GM19035 (cell line): Measurements from ENCODE around the gene MX2.
A peak's percentile ranks its signal among the peaks of the same experiment; 100 is the strongest.
"Not testable (repeated sequence)": the region's sequence is repeated elsewhere in the genome, so short reads cannot be mapped to it uniquely, and the experiment has no call there.

ENCODE experiments used
- ATAC-seq: cut with Tn5 transposase; IDR thresholded peaks from one replicate; pipeline ENCODE4 v1.9.1; 2021; ENCODE audit not compliant: unreplicated experiment

MX2 gene

DNA sequence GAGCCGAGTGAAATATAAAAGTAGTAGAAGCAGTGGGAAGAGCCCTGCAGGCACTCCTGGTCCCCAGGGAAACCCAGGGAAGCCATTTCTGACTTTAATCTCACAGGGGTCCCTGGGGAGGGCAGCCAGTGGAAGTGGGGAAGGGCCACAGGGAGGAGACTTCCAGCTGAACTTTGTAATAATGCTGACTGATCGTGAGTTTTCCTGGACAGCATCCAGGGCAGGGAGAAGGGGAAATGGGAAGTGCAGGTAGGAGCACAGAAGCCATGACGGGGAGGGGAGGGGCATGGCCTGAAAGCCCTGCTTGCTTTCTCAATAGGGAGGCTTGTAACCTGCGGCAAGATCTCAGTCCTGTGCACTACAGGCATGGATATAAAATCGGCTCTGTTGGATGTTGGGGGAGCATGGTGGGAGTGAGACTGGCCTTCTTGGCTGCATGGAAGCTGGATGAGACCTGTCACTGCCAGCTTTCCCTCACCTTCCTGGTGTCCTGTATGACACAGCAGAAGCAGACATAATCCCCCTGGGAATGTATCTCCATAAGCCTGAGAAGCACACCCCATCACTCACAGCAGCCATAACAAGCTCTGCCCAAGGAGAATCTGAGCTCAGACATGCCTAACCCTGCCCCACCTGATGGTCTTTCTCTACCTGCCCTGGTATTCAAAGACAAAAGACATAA is 49.1 kb downstream of the MX2 start:
- ATAC-seq, result no peak

DNA sequence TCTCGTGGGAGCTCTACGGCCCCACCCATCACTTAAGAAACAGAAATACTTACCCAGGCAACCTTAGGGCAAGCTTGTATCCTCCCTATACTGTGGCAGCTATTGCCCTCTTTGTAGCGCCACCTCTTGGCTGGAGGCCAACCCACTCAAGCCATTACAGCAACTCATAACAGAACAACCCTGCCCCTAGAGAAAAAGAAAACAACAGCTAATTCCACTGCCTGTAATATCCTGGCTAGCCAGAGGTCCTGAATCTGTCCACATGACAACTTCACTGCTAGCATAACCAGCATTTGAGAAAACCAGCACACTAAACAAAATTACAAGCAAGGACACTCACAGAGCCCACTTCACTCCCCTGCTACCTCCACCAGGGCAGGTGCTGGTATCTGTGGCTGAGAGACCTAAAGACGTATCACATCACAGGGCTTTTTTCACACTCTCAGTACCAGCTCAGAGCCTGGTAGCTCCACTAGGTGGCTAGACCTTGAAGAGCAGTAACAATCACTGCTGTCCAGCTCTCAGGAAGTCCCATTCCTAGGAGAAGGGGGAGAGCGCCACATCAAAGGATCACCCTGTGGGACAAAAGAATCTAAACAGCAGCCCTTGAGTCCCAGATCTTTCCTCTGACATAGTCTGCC is 49.7 kb downstream of the MX2 start:
- no peak for ATAC-seq

DNA sequence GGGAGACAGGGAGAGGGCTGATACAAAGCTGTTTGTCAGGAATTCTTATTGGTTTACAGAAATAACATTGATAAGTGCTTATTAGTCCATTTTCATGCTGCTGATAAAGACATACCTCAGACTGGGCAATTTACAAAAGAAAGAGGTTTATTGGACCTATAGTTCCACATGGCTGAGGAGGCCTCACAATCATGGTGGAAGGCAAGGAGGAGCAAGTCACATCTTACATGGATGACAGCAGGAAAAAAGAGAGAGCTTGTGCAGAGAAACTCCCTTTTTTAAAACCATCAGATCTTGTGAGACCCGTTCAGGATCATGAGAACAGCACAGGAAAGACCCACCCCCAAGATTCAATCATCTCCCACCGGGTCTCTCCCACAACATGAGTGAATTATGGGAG is 55.7 kb downstream of the MX2 start:
- not testable (repeated sequence) for ATAC-seq

DNA sequence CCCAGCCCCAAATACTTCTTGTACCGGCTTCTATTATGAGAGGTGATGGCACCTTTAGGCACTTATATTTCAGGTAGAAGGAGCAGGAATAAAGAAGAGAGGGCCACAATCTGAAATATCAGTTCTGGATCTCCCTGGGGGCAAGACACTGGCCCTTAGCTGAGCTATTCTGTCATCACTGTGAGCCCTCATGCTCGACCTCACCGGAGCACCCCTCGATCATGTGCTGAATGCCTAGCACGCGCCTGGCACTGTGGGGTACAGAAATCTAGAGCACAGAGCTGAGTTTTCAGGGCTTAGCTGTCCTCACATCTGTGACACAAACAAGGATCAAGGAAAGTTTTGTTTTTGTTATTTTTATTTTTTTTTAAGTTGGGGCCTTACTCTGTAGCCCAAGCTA is 56.6 kb downstream of the MX2 start:
- ATAC-seq, result no peak

DNA sequence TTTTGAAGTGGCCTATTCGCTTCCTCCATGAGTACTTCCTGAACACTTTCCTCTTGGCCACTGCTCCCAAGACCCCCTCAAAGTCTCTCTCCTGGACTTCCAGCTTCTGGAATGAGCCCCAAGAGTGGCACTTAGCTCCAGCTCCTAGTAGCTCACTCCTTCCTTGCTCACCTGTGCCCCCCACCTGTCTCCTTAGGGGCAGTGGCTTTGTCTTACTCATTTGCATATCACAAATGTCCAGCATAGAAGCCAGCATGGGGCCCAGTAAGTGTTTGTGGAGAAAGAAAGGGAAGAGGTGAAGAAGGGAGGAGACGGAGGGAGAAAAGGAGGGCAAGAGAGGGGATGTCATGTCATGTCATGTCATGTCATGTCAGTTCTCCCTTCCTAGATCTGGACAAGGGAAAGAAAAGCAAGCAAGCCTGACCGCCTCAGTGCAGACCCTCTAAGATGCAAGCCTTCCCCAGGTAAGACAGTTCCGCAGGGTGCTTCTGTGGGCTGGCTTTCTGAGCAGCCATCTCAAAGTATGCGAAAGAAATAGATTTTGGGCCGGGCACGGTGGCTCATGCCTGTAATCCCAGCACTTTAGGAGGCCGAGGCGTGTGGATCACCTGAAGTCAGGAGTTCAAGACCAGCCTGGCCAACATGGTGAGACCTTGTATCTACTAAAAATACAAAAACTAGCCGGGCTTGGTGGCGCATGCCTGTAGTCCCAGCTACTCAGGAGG is 57.3 kb downstream of the MX2 start:
- no peak for ATAC-seq

DNA sequence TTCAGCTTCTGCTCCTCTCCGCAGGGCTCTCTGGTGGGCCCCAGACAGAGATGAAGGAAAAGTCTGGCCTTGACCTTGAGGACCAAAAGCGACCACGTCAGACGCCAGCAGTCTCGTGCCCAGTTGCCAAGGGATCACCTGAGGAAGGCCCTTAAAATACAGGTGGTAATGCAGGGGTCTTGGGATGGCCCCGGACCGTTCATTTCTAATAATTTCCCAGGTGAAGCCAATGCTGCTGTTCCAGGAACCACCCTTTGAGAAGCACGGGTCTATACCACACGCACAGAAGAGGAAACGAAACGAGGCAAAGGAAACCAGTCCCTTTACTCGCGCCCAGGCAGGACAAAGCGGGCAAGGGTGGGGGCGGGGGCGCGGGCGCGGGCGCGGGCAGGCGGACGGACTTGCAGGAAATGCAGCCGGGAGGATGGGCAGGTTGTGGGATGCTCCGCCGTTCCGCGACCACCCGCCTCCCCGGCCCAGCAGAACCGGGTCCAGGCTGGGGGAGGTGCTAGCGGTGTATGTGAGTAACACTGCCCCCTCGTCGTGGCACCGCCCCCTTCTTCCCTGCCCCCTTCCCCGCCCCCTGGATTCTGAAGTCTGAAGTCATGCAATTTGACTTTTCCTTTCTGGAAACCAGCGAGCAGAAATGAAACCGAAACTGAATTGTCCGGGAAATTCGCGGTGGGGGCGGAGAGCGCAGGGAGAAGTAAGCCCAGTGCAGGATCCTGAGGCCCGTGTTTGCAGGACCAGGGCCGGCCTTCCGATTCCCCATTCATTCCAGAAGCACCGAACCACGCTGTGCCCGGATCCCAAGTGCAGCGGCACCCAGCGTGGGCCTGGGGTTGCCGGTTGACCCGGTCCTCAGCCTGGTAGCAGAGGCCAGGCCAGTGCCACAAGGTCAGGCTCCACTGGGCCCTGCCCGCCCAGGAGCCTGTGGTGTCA is 58.4 kb downstream of the MX2 start:
- peak; percentile 80 for ATAC-seq

DNA sequence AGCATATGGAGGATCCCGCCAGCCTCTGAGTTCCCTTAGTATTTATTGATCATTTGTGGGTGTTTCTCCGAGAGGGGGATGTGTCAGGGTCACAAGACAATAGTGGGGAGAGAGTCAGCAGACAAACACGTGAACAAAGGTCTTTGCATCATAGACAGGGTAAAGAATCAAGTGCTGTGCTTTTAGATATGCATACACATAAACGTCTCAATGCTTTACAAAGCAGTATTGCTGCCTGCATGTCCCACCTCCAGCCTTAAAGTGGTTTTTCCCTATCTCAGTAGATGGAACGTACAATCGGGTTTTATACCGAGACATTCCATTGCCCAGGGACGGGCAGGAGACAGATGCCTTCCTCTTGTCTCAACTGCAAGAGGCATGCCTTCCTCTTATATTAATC is 59.2 kb downstream of the MX2 start:
- ATAC-seq, result not testable (repeated sequence)

DNA sequence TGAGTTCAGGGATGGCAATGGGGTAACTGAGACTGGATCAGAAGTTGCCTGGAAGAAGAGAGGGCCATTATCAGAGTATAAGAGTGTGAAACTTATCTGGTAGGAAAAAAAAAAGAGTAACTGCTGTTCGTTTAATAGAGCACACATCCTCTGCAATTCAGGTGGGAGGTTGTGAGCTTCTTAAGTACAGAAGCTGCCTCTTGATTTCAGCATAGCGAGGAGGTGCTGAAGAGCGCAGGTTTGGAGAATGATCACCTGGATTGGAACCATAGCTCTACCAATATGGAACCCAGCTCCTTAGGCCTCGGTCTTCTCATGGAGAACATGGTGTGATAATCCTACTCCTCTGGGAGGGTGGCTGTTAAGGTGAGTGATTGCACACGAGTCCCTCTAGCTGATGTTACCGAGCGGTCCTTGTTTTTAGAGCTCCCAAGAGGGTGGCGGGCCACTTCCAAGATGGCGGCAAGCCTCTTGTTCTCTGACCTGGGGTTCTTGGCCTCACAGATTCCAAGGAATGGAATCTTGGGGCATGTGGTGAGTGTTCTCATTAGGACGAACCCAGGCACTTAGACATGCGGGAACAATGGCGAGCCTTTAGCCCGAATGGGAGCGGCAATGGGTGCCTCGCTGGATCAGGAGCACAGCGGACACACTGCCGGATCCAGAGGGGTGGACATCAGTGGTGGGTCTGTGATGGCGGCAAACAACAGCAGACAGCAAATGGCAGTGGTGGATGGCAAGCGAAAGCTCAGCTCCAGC is 60.9 kb downstream of the MX2 start:
- no peak for ATAC-seq

DNA sequence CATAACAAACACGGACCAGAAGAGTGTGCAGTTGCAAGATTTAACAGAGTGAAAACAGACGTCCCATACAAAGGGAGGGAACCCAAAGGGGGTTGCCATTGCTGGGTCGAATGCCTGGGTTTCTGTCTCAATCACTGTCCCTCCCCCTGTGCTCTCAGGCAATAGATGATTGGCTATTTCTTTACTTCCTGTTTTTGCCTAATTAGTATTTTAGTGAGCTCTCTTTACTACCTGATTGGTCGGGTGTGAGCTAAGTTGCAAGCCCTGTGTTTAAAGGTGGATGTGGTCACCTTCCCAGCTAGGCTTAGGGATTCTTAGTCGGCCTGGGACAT is 61.4 kb downstream of the MX2 start:
- not testable (repeated sequence) for ATAC-seq

DNA sequence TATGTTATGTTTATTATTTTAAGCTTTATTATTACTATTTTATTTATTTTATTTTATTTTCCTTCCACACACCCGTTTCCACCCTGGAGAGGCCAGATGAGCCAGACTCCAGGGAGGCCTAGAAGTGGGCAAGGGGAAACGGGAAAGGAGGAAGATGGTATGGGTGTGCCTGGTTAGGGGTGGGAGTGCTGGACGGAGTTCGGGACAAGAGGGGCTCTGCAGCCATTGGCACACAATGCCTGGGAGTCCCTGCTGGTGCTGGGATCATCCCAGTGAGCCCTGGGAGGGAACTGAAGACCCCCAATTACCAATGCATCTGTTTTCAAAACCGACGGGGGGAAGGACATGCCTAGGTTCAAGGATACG is 63.7 kb downstream of the MX2 start:
- no peak for ATAC-seq

DNA sequence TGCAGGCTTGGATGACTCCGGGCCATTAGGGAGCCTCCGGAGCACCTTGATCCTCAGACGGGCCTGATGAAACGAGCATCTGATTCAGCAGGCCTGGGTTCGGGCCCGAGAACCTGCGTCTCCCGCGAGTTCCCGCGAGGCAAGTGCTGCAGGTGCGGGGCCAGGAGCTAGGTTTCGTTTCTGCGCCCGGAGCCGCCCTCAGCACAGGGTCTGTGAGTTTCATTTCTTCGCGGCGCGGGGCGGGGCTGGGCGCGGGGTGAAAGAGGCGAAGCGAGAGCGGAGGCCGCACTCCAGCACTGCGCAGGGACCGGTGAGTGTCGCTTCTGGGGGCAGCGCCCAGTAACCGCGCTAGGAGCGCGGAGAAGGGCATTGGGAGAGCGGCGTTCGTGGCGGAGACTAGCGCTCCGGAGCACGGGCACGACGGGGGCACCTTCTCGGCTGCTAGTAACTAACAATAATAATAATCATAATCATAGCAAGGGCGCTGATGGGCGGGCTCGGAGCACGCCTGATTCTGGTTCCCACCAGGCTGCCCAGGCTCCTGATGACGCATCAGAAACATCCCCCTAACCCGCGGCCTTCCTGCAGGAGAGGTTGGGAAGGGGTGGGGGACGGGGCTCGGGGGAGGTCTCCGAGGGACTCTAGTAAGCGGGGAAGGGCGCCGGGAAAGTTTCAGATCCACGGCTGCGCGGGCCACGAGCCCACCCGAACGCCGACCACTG is 64.3 kb downstream of the MX2 start, which contains the start of gene MX1:
Gene MX1, plus strand, starts transcription at position 286 of the 722 bp plus-strand sequence. CDS start 5,832 bp downstream, outside the sequence.
- peak; percentile 90 for ATAC-seq

DNA sequence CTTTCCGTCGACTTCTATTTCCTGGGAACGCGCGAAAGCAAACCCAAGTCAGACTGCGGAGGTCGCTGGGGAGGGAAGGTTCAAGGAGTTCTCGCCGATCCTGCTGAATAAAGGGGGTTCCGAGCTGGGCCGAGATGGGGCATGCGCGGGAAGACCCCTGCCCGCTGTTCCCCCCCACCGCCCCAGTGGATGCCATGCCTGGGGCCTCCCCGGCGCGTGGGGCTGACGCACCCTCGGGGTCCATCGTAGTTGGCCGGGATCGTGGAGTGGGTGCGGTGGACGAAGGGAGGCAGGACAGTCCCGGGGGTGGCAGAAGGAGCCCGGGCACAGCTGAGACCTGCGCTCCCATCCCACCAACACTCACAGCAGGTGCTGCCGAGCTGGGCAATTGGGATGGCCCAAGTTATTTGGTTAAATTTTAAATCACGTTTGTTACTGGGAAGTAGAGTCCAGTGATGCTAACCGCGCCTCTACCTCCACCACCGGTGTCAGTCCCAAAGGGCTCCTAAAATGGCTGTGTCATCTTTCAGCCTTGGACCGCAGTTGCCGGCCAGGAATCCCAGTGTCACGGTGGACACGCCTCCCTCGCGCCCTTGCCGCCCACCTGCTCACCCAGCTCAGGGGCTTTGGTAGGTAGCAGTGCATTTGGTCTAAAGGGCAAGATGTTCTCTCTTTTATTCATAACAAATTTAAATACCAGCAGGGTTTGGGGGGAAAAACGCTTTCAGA is 65.0 kb downstream of the MX2 start:
- peak; percentile 9 for ATAC-seq

DNA sequence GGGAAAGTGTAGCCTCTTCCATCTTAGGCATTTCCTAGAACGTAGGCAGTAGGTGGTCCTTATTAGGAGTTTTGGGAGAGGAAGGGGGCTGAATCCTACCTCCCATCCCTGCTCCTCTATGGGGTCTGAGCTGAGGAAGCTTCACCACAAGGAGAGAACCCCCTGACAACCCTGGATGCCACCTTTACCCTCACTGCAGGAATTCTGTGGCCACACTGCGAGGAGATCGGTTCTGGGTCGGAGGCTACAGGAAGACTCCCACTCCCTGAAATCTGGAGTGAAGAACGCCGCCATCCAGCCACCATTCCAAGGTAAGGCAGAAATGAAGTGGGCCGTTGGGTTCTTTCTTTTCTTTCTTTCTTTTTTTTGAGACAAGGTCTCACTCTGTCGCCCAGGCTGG is 65.7 kb downstream of the MX2 start:
- ATAC-seq, result no peak

DNA sequence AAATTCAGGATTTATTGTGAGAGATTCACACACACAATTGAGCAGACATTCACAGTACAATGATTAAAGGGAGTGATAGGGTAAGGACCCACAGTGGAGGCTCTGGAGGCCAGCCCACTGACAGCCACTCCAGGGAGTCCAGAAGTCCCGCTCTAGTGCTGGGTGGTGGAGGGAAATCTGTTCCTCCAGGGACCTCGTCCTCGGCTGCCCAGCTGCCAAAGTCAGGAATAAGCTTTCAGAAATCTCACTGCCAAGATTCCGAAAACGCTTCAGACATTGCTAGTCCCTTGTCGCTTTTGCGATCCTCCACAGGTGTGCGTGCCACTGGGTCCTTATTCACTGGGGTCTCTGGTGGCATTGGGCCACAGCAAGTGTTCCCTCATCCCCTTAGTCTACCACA is 66.5 kb downstream of the MX2 start:
- no peak for ATAC-seq

DNA sequence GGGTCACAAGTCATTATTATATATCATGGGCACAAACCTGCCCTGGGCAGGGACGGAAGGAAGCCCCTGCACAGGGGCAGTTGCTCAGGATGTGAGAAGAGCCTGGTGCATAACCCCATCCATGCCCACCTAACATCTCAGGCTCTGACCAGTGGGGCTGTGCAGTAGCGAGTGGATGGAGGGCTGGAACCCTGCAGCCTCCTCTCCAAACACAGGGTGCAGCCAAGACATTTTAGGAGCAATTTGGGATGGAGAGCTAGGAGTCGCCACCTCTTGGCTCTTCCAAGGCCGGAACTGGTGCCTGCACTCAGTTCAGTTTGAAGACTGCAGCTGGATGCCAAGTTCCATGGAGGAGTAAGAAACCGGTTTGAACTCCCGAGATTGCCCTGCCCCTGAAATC is 67.0 kb downstream of the MX2 start:
- ATAC-seq, result no peak

DNA sequence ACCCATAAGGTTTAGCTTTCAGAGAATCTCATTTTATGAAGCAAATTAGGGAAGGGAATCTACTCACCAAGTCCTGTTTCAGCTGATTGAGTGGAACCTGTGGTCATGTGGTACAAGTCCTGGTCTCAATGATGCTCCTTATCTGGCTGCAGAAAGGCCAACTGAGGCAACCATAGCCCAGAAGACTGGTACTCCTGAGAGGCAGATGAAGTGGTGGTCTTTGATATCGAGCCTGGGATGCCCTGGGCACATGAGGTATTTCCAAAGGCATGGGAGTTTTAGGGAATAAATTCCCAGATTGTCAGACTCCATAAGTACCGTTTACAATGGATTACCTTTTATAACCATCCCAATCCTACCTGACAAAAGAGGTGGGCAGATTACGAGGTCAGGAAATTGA is 67.5 kb downstream of the MX2 start:
- ATAC-seq, result no peak

DNA sequence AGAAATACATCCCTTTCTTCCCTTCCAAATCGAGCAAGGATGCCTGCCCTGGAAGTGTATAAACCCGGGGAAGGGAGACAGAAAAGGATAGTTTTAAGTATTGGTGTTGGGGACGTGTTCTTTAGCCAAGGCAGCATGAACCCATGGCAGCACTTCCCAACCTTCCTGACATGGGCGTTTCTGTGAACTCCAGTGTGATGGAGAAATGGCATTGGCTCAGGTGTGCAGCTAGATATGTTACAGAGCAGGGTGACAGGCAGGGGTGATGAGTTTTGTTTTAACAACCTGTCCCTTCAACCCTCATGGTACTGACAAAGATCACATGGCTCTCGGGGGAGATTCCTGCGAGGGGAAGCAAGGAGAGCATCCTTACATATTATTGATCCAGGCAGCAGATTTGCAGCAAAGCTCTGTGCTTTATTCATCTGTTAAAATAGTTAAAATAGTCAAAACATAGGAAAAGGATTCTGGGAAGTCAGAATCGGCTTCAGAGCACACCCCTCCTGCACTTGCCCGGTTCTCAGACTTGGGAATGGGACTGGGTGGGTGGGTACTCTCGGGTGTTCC is 68.2 kb downstream of the MX2 start:
- no peak for ATAC-seq

DNA sequence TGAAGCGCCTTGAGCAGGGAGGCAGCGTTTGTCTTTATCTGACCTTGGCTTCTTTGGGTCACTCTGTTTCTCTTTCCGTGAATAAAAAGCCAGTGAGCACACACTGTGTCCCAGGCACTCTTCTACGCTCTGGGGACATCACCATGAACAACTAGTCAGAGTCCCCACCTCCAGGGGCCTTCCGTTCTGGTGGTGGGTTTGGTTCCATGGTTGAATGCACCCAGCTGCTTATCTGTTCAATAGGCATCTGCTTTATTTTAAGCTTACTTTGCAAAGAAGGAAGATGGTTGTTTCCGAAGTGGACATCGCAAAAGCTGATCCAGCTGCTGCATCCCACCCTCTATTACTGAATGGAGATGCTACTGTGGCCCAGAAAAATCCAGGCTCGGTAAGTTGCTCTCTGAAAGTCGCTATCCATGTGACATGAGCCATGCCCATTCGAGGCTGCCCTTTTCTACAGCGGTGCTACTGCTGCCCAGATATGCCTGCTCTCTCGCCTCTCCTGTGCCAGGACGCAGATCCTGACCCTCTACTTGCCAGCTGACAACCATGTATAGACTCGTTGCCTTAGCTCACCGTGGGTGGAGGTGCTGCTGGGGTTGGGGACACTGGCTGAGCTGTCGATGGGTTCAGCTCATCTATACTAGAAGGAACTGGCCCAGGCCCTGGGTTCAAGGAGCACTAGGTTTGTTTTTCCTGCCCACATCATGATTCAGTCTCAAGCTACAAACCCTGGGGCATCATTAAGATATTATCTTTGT is 70.1 kb downstream of the MX2 start:
- ATAC-seq, result no peak
